Activated CD4-positive, alpha-beta T cell treated with anti-CD3 and anti-CD28 coated beads for 1 hour (primary cell): ENCODE results near the gene UBE2C.

ENCODE experiments used
- DNase-seq: peaks from one replicate; pipeline ENCODE4 v3.0.0-alpha.2; 2020

The UBE2C gene

GRCh38 chr20:45861221-45862075, 49.0 kb downstream of the UBE2C start:
- DNase-seq = no peak

- DNase-seq = no peak
Observed at GRCh38 chr20:45863543-45864470, 51.4 kb downstream of the UBE2C start.

GRCh38 chr20:45866454-45866853, 54.0 kb downstream of the UBE2C start:
- DNase-seq = no peak
